ENCODE data around the gene KRTAP23-1.

Gene KRTAP23-1

GRCh38 chr21:30305136-30305535 is 43.3 kb downstream of the KRTAP23-1 start:
- FAIRE-seq: no peak
